ENCODE data around the gene CPLX1.
"Not testable (repeated sequence)": the region's sequence is repeated elsewhere in the genome, so short reads cannot be mapped to it uniquely, and the experiment has no call there.

CPLX1 gene

GRCh38 chr4:820230-821172, 5.4 kb downstream of the CPLX1 start:
- no peak for DNase-seq (ENCODE audit: low read depth in 2 of 2)

GRCh38 chr4:819401-820229, 6.3 kb downstream of the CPLX1 start:
- DNase-seq (ENCODE audit: low read depth in 2 of 2) = no peak

GRCh38 chr4:818106-818921, 7.6 kb downstream of the CPLX1 start:
- DNase-seq (ENCODE audit: low read depth in 2 of 2) = no peak

- DNase-seq (ENCODE audit: low read depth in 2 of 2) = no peak
Observed at GRCh38 chr4:815464-816146, 10.3 kb downstream of the CPLX1 start.

GRCh38 chr4:814312-814850, 11.5 kb downstream of the CPLX1 start:
- DNase-seq (ENCODE audit: low read depth in 2 of 2) = no peak

GRCh38 chr4:813900-814299, 12.0 kb downstream of the CPLX1 start:
- no peak for DNase-seq (ENCODE audit: low read depth in 2 of 2)

GRCh38 chr4:808860-809570, 16.9 kb downstream of the CPLX1 start:
- no peak for DNase-seq (ENCODE audit: low read depth in 2 of 2)

GRCh38 chr4:807792-808191, 18.1 kb downstream of the CPLX1 start:
- no peak for DNase-seq (ENCODE audit: low read depth in 2 of 2)

GRCh38 chr4:806979-807378, 18.9 kb downstream of the CPLX1 start:
- DNase-seq (ENCODE audit: low read depth in 2 of 2) = not testable (repeated sequence)

GRCh38 chr4:804804-805203, 21.1 kb downstream of the CPLX1 start:
- DNase-seq (ENCODE audit: low read depth in 2 of 2) = no peak

GRCh38 chr4:803884-804283, 22.0 kb downstream of the CPLX1 start:
- no peak for DNase-seq (ENCODE audit: low read depth in 2 of 2)

GRCh38 chr4:801436-802124, 24.3 kb downstream of the CPLX1 start:
- no peak for DNase-seq (ENCODE audit: low read depth in 2 of 2)

- DNase-seq (ENCODE audit: low read depth in 2 of 2) = no peak
Observed at GRCh38 chr4:797066-797465, 28.9 kb downstream of the CPLX1 start.

GRCh38 chr4:796206-796605, 29.7 kb downstream of the CPLX1 start:
- no peak for DNase-seq (ENCODE audit: low read depth in 2 of 2)

GRCh38 chr4:795726-796119, 30.2 kb downstream of the CPLX1 start:
- DNase-seq (ENCODE audit: low read depth in 2 of 2) = no peak

GRCh38 chr4:794900-795725, 30.8 kb downstream of the CPLX1 start:
- no peak for DNase-seq (ENCODE audit: low read depth in 2 of 2)

GRCh38 chr4:793941-794621, 31.8 kb downstream of the CPLX1 start:
- no peak for DNase-seq (ENCODE audit: low read depth in 2 of 2)

All from activated CD8-positive, alpha-beta memory T cell treated with anti-CD3 and anti-CD28 coated beads for 4 hours (primary cell).